Prostate gland (tissue), 2 donors: ENCODE measurements around the gene SYCE3.

Experiments used
- POLR2AphosphoS5 ChIP-seq: sonication (generic); formaldehyde crosslinking; IDR thresholded peaks from one replicate; pipeline ENCODE4 v1.6.1; 2017; ENCODE audit warnings: antibody characterized with exemption
- TF ChIP-seq, protein P1 (sequence below), 4 experiments: fragments of 200-600 bp in 2 of 4; fragments of 450-650 bp in 2 of 4; sonication (generic) in 2 of 4; IDR thresholded peaks; 1 replicate in 3 of 4; 2 replicates in 1 of 4; pipeline ENCODE4 v1.5.1; 2016 to 2019; ENCODE audit warnings: antibody characterized with exemption in 4 of 4, mild to moderate bottlenecking in 2 of 4, moderate library complexity in 2 of 4

DNA sequence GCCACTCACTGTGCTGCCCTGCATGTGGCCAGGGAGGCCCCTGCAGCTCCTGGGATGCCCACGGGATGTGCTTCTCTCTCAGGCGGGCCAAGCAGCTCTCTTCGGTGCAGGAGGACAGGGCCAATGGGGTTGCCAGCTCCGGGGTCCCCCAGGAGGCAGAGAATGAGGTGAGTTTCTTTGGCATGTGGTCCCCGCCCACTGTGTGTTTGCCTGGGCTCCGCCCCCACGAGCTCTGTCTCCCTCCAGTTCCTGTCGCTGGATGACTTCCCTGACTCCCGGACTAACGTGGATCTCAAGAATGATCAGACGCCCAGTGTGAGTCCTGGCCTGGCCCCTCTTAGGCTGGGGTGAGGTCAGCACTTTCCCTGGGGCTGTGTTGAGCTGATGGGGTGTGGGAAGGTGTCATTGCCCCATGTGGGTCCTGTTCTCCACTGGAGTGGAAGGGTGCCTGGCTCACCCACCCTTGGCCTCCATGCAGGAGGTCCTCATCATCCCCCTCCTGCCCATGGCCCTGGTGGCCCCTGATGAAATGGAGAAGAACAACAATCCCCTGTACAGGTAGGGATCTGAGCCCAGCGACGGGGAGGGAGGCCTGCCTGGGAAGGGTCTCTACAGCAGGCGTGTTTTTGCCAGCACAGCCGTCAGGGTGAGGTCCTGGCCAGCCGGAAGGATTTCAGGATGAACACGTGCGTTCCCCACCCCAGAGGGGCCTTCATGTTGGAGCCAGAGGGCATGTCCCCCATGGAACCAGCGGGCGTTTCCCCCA lies 45.0 kb downstream of the SYCE3 start:
- TF ChIP-seq, protein P1, sequence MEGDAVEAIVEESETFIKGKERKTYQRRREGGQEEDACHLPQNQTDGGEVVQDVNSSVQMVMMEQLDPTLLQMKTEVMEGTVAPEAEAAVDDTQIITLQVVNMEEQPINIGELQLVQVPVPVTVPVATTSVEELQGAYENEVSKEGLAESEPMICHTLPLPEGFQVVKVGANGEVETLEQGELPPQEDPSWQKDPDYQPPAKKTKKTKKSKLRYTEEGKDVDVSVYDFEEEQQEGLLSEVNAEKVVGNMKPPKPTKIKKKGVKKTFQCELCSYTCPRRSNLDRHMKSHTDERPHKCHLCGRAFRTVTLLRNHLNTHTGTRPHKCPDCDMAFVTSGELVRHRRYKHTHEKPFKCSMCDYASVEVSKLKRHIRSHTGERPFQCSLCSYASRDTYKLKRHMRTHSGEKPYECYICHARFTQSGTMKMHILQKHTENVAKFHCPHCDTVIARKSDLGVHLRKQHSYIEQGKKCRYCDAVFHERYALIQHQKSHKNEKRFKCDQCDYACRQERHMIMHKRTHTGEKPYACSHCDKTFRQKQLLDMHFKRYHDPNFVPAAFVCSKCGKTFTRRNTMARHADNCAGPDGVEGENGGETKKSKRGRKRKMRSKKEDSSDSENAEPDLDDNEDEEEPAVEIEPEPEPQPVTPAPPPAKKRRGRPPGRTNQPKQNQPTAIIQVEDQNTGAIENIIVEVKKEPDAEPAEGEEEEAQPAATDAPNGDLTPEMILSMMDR (IDR thresholded peaks at IDR 0.05), result no peak
- TF ChIP-seq POLR2AphosphoS5, result no peak
